HepG2 (cell line): ENCODE data around the gene CELF2. TPM values are rescaled to one million over a fixed set of nuclear protein-coding genes. Genes with fewer than 3 reads are reported as not detected.

Experiments used
- ATAC-seq: fragments of 200-7000 bp; cut with Tn5 transposase; 3 replicates; pipeline ENCODE4 v1.9.1; 2020; ENCODE audit warnings: mild to moderate bottlenecking, moderate library complexity
- BruUV-seq: library from RNA; stranded (reverse); fragments of 400-500 nt; replicated peaks from 2 replicates; lab custom pipeline; 2021; lab: Mats Ljungman, UMichigan
- CTCF ChIA-PET: fragments of 300-600 bp; formaldehyde crosslinking; extraction: SDS; loops from one replicate; lab custom pipeline; 2021; ENCODE audit warnings: low total read pairs, inconsistent platforms, low intra/inter-chr PET ratio; lab: Yijun Ruan, JAX
- POLR2A ChIA-PET: fragments of 350-600 bp; sonication (Branson Sonifier 250); formaldehyde crosslinking; loops from one replicate; lab custom pipeline; 2020; ENCODE audit warnings: antibody characterized with exemption, inconsistent platforms; lab: Yijun Ruan, JAX
- DNase-seq: peaks from one replicate; pipeline ENCODE4 v3.0.0-alpha.2; 2015; ENCODE audit warnings: low spot score
- FAIRE-seq: peaks from 3 replicates; lab custom pipeline; 2011; peaks lifted over from hg19 to GRCh38; lab: Jason Lieb, UNC
- H2AFZ ChIP-seq: one replicate; pipeline ENCODE4 v1.6.1; 2011; ENCODE audit warnings: low read length, inconsistent platforms
- H3K27ac ChIP-seq: fragments of 300-600 bp; 3 replicates; pipeline ENCODE4 v1.8.0; 2011; ENCODE audit warnings: mixed run types, mild to moderate bottlenecking, mixed read lengths, low read length, inconsistent platforms; ENCODE audit not compliant: insufficient read depth; ENCODE audit errors: extremely low read length
- H3K27me3 ChIP-seq, 2 experiments: fragments of 200-600 bp in 1 of 2; 2 replicates in 1 of 2; 3 replicates in 1 of 2; pipeline versions ENCODE4 v1.6.0 to v1.8.0; 2011; ENCODE audit warnings: low read length in 2 of 2, mild to moderate bottlenecking in 2 of 2, moderate library complexity in 2 of 2, inconsistent platforms in 1 of 2; ENCODE audit not compliant: insufficient read depth in 2 of 2, control insufficient read depth in 1 of 2
- H3K36me3 ChIP-seq, 2 experiments: fragments of 200-600 bp in 1 of 2; replicated peaks in 1 of 2; 2 replicates in 1 of 2; 3 replicates in 1 of 2; pipeline versions ENCODE4 v1.5.1 to v1.8.0; 2011; ENCODE audit warnings: low read length in 2 of 2, inconsistent platforms in 1 of 2; ENCODE audit not compliant: insufficient read depth in 2 of 2, control insufficient read depth in 1 of 2
- H3K4me1 ChIP-seq: 2 replicates; pipeline ENCODE4 v1.5.1; 2012; ENCODE audit warnings: low read length, inconsistent platforms; ENCODE audit not compliant: insufficient read depth
- H3K4me2 ChIP-seq: 2 replicates; pipeline ENCODE4 v1.6.0; 2011; ENCODE audit warnings: low read depth, low read length, inconsistent platforms
- H3K4me3 ChIP-seq, 3 experiments: fragments of 200-600 bp in 1 of 3; sonication (generic), shearing (Covaris generic) in 1 of 3; replicated peaks in 1 of 3; 2 replicates each; pipeline ENCODE4 v1.5.1; 2011 to 2016; ENCODE audit warnings: low read length in 3 of 3, inconsistent platforms in 2 of 3, low read depth in 2 of 3, mild to moderate bottlenecking in 2 of 3, control low read depth in 1 of 3, mixed read lengths in 1 of 3; ENCODE audit not compliant: insufficient read depth in 1 of 3
- H3K79me2 ChIP-seq: one replicate; pipeline ENCODE4 v1.6.1; 2011; ENCODE audit warnings: low read length, inconsistent platforms; ENCODE audit not compliant: insufficient read depth
- H3K9ac ChIP-seq: 2 replicates; pipeline ENCODE4 v1.6.0; 2011; ENCODE audit warnings: mild to moderate bottlenecking, low read depth, low read length, inconsistent platforms; ENCODE audit not compliant: insufficient read depth
- H3K9me3 ChIP-seq: 2 replicates; pipeline ENCODE4 v1.5.1; 2012; ENCODE audit warnings: mild to moderate bottlenecking, low read length
- H4K20me1 ChIP-seq: 2 replicates; pipeline ENCODE4 v1.6.0; 2011; ENCODE audit warnings: inconsistent platforms, mild to moderate bottlenecking, low read length, moderate library complexity; ENCODE audit not compliant: insufficient read depth
- AGO1 ChIP-seq: fragments of 200-400 bp; formaldehyde crosslinking; IDR thresholded peaks from 2 replicates; pipeline ENCODE4 v1.6.1; 2017; ENCODE audit warnings: mild to moderate bottlenecking, low read depth, low read length, moderate library complexity; ENCODE audit not compliant: poor library complexity, severe bottlenecking
- ATF5 ChIP-seq: sonication (generic); formaldehyde crosslinking; IDR thresholded peaks from 2 replicates; pipeline ENCODE4 v1.4.0; 2020; ENCODE audit warnings: mild to moderate bottlenecking, low read depth, missing genetic modification reagents
- CREM ChIP-seq, 2 experiments: sonication (generic) in 1 of 2; formaldehyde crosslinking in 1 of 2; IDR thresholded peaks; 2 replicates each; pipeline versions ENCODE4 v1.4.0 to v1.6.1; 2016 to 2020; ENCODE audit warnings: antibody characterized with exemption in 1 of 2, mild to moderate bottlenecking in 1 of 2, missing genetic modification reagents in 1 of 2
- HDAC1 ChIP-seq: sonication (generic); formaldehyde crosslinking; IDR thresholded peaks from 2 replicates; pipeline ENCODE4 v1.5.1; 2020; ENCODE audit warnings: mild to moderate bottlenecking, missing genetic modification reagents
- HMG20A ChIP-seq: IDR thresholded peaks from 2 replicates; pipeline ENCODE4 v1.6.1; 2016; ENCODE audit warnings: borderline replicate concordance
- HNRNPK ChIP-seq: fragments of 200-400 bp; formaldehyde crosslinking; IDR thresholded peaks from 2 replicates; pipeline ENCODE4 v1.6.1; 2018; ENCODE audit warnings: low read length, low read depth, moderate library complexity, mild to moderate bottlenecking; ENCODE audit not compliant: poor library complexity, severe bottlenecking
- IRF2 ChIP-seq: IDR thresholded peaks from 2 replicates; pipeline ENCODE4 v1.6.1; 2018; ENCODE audit warnings: missing genetic modification reagents, missing compliant biosample characterization
- MEF2D ChIP-seq: sonication (generic); formaldehyde crosslinking; IDR thresholded peaks from 2 replicates; pipeline ENCODE4 v1.5.1; 2020; ENCODE audit warnings: mild to moderate bottlenecking, missing genetic modification reagents
- MLLT10 ChIP-seq: sonication (generic); formaldehyde crosslinking; IDR thresholded peaks from 2 replicates; pipeline ENCODE4 v1.4.0; 2020; ENCODE audit warnings: missing genetic modification reagents
- NR2F2 ChIP-seq: IDR thresholded peaks from 2 replicates; pipeline ENCODE4 v1.6.1; 2012; ENCODE audit warnings: low read depth, inconsistent platforms, borderline replicate concordance
- THAP11 ChIP-seq: IDR thresholded peaks from 2 replicates; pipeline ENCODE4 v1.6.1; 2016; ENCODE audit warnings: missing biosample characterization, missing genetic modification reagents
- ZNF33B ChIP-seq: sonication (generic); formaldehyde crosslinking; IDR thresholded peaks from 2 replicates; pipeline ENCODE4 v1.5.1; 2020; ENCODE audit warnings: mild to moderate bottlenecking, missing genetic modification reagents
- WGBS: methylation state at CpG from one replicate; pipeline ENCODE4 v1.1.6; 2017; ENCODE audit warnings: low lambda C conversion rate; 5-methylcytosine and 5-hydroxymethylcytosine counted together
- in situ Hi-C: cut with HindIII; loops from 2 replicates; pipeline ENCODE4 v1.10.0; 2017; ENCODE audit warnings: low pct_unique_long_range_greater_than_20kb; ENCODE audit not compliant: extremely low pct_ligation_motif_present
- intact Hi-C: fragments of 100-400 bp; cut with micrococcal nuclease; formaldehyde crosslinking; loops from one replicate; pipeline ENCODE4 v1.10.0; 2022; ENCODE audit not compliant: unreplicated experiment
- polyA plus RNA-seq, 8 experiments: library from polyadenylated mRNA; depleted of rRNA in 3 of 8; stranded (reverse) in 7 of 8; unstranded in 1 of 8; fragments of >200 nt; fragmentation: Illumina TruSeq in 4 of 8; extraction: Trizol in 4 of 8; gene quantifications; 2 replicates each; pipeline versions ENCODE4 v1.2.1 to v1.2.3, GENCODE V29; 2011 to 2016; ENCODE audit warnings: low read depth in 4 of 8, missing spikeins in 1 of 8, mixed read lengths in 1 of 8; ENCODE audit not compliant: insufficient read depth in 1 of 8
- total RNA-seq, 5 experiments: library from RNA; depleted of rRNA; stranded (reverse); fragments of >200 nt; fragmentation: Illumina TruSeq; extraction: Trizol; gene quantifications; 2 replicates each; pipeline ENCODE4 v1.2.3, GENCODE V29; 2016; ENCODE audit warnings: low read depth in 1 of 5
- TF ChIP-seq, protein P1 (sequence below): IDR thresholded peaks from 2 replicates; pipeline ENCODE4 v1.6.1; 2016; ENCODE audit warnings: missing biosample characterization, missing genetic modification reagents, low read depth
- TF ChIP-seq, protein P2 (sequence below): sonication (generic); formaldehyde crosslinking; IDR thresholded peaks from 2 replicates; pipeline ENCODE4 v1.4.0; 2020; ENCODE audit warnings: mild to moderate bottlenecking, missing genetic modification reagents, borderline replicate concordance
- TF ChIP-seq, protein P3 (sequence below): IDR thresholded peaks from 2 replicates; pipeline ENCODE4 v1.6.1; 2018; ENCODE audit warnings: missing genetic modification reagents, mild to moderate bottlenecking, missing compliant biosample characterization

Gene CELF2
- total and polyA plus RNA-seq, 2 of the 13 experiments (the other 11 are each of a cell fraction or from before 2014, with no cell fraction given): not detected

DNA sequence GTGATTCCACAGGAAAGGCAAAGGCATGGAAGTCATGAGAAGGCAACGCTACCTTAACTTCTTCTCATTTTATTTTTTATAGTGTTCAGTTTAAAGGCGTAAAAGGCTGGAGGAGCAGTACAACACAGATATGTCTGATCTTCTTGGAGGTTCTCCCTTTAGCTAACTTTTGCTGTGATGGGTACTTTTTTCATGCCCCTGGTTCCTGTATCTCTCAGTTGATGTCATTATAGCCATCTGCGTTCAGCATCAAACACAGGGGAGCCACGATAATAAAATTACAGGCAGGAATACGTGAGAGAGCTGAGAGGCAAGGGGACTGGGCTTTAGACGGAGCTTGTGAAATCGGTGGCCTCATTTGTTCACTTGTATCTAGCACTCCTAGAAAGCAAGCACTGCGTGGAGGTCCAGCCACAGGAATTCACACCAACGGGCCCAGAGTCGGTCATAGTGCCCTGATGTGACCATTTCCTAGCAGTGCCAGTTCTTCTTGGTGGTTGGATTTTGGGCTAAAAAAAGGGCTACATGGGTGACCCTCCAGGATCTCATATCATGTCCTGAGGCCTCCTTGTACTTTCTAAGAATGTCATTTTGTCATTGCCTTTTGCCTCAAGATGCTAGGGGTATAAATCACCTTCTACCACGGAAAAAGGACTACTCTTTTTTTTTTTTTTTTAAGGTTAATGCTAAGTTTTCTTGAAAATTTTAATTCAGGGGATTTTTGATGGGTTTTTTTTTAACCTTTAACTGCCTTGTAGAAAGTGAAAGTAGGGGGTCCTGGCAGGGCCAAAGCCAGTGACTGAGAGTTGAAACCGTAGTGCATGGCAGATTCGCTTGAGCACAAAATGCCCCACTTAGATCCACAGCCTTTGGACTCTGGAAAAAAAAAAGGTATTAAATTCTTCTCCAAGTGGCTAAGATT lies 191.5 kb downstream of the CELF2 start:
- DNase-seq (no peak), FAIRE-seq (no peak), ATAC-seq (no peak)
- no TSS peak for BruUV-seq
- no peaks in the 10 kb centered on the region for H3K4me1 ChIP-seq
- ChIA-PET POLR2A (no interaction called here), CTCF (no interaction called here)
- 8% methylated on average over 13 of the region's 13 CpGs for WGBS
- no peak overlapping the region for H3K4me2 ChIP-seq
- H2AFZ ChIP-seq: no peak overlapping the region
- H3K9me3 ChIP-seq: no peaks in the 10 kb centered on the region
- no peaks in the 10 kb centered on the region for H3K36me3 ChIP-seq
- H3K27me3 ChIP-seq: peaks cover 0 to 25% of the 10 kb centered on the region in 2 experiments; a peak in 2 of 5 replicates
- no peaks in the 10 kb centered on the region; the same call in 1 of the 2 replicates for H4K20me1 ChIP-seq
- no peaks in the 10 kb centered on the region for H3K79me2 ChIP-seq
- H3K27ac ChIP-seq: no peak overlapping the region
- in situ Hi-C loops: no loop called here
- H3K4me3 ChIP-seq: no peak overlapping the region
- H3K9ac ChIP-seq: no peak overlapping the region
- intact Hi-C loops: no loop called here
- TF ChIP-seq HNRNPK (no peak), CREM (IDR thresholded peaks at IDR 0.05) (no peak), CREM (CRISPR knock-in tag; IDR thresholded peaks at IDR 0.05) (no peak), MEF2D (CRISPR knock-in tag) (no peak), HMG20A (no peak), ZNF33B (CRISPR knock-in tag) (no peak), THAP11 (CRISPR knock-in tag) (no peak), AGO1 (no peak), HDAC1 (no peak), NR2F2 (no peak), MLLT10 (CRISPR knock-in tag) (no peak), IRF2 (CRISPR knock-in tag) (no peak), ATF5 (CRISPR knock-in tag) (no peak)
- TF ChIP-seq, protein P1, sequence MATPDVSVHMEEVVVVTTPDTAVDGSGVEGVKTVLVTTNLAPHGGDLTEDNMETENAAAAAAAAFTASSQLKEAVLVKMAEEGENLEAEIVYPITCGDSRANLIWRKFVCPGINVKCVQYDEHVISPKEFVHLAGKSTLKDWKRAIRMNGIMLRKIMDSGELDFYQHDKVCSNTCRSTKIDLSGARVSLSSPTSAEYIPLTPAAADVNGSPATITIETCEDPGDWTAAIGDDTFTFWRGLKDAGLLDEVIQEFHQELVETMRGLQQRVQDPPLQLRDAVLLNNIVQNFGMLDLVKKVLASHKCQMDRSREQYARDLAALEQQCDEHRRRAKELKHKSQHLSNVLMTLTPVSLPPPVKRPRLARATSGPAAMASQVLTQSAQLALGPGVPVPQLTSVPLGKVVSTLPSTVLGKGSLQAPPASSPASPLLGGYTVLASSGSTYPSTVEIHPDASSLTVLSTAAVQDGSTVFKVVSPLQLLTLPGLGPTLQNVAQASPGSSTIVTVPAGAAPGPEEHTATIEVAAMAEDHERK (CRISPR knock-in tag): no peak
- TF ChIP-seq, protein P2, sequence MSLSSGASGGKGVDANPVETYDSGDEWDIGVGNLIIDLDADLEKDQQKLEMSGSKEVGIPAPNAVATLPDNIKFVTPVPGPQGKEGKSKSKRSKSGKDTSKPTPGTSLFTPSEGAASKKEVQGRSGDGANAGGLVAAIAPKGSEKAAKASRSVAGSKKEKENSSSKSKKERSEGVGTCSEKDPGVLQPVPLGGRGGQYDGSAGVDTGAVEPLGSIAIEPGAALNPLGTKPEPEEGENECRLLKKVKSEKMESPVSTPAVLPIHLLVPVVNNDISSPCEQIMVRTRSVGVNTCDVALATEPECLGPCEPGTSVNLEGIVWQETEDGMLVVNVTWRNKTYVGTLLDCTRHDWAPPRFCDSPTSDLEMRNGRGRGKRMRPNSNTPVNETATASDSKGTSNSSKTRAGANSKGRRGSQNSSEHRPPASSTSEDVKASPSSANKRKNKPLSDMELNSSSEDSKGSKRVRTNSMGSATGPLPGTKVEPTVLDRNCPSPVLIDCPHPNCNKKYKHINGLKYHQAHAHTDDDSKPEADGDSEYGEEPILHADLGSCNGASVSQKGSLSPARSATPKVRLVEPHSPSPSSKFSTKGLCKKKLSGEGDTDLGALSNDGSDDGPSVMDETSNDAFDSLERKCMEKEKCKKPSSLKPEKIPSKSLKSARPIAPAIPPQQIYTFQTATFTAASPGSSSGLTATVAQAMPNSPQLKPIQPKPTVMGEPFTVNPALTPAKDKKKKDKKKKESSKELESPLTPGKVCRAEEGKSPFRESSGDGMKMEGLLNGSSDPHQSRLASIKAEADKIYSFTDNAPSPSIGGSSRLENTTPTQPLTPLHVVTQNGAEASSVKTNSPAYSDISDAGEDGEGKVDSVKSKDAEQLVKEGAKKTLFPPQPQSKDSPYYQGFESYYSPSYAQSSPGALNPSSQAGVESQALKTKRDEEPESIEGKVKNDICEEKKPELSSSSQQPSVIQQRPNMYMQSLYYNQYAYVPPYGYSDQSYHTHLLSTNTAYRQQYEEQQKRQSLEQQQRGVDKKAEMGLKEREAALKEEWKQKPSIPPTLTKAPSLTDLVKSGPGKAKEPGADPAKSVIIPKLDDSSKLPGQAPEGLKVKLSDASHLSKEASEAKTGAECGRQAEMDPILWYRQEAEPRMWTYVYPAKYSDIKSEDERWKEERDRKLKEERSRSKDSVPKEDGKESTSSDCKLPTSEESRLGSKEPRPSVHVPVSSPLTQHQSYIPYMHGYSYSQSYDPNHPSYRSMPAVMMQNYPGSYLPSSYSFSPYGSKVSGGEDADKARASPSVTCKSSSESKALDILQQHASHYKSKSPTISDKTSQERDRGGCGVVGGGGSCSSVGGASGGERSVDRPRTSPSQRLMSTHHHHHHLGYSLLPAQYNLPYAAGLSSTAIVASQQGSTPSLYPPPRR (CRISPR knock-in tag): no peak
- TF ChIP-seq, protein P3, sequence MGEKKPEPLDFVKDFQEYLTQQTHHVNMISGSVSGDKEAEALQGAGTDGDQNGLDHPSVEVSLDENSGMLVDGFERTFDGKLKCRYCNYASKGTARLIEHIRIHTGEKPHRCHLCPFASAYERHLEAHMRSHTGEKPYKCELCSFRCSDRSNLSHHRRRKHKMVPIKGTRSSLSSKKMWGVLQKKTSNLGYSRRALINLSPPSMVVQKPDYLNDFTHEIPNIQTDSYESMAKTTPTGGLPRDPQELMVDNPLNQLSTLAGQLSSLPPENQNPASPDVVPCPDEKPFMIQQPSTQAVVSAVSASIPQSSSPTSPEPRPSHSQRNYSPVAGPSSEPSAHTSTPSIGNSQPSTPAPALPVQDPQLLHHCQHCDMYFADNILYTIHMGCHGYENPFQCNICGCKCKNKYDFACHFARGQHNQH (CRISPR knock-in tag): no peak
